Measurements from ENCODE around the gene TBC1D32.

DNA sequence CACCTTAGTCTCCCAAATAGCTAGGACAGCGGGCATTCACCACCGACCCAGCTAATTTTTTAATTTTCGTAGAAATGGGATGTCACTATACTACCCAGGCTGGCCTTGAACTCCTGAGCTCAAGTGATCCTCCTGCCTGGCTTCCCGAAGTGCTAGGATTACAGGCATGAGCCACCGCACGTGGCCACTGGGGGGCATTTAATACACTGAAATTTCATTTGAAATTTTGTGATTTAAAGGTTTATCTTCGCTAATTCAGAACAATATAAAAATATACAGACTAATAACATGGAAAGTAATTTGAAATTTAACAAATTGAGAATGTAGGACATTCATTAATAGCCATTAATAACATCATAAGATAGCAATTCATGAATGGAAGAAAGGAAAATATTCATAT lies 20.5 kb upstream of the TBC1D32 start:
- no peak for TF ChIP-seq POLR2A (IDR thresholded peaks at IDR 0.05)
- TF ChIP-seq, protein P1, sequence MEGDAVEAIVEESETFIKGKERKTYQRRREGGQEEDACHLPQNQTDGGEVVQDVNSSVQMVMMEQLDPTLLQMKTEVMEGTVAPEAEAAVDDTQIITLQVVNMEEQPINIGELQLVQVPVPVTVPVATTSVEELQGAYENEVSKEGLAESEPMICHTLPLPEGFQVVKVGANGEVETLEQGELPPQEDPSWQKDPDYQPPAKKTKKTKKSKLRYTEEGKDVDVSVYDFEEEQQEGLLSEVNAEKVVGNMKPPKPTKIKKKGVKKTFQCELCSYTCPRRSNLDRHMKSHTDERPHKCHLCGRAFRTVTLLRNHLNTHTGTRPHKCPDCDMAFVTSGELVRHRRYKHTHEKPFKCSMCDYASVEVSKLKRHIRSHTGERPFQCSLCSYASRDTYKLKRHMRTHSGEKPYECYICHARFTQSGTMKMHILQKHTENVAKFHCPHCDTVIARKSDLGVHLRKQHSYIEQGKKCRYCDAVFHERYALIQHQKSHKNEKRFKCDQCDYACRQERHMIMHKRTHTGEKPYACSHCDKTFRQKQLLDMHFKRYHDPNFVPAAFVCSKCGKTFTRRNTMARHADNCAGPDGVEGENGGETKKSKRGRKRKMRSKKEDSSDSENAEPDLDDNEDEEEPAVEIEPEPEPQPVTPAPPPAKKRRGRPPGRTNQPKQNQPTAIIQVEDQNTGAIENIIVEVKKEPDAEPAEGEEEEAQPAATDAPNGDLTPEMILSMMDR (IDR thresholded peaks at IDR 0.05): peak in 4 of 6 experiments; percentile 8 to 40 (median 31)
